Stimulated activated CD4-positive, alpha-beta T cell treated with anti-CD3 and anti-CD28 coated beads, Interleukin-15, amount 100 ng/mL, for 48 hours (primary cell): Measurements from ENCODE around the gene NIPA2.

Experiments used
- DNase-seq, 2 donors: peaks; one replicate each; pipeline ENCODE4 v3.0.0-alpha.2; 2020; ENCODE audit warnings: low read depth in 2 of 2

NIPA2 gene

GRCh38 chr15:22877607-22878006, 39.1 kb downstream of the NIPA2 start:
- DNase-seq = no peak

- no peak for DNase-seq
Measured at GRCh38 chr15:22878103-22878502, 39.6 kb downstream of the NIPA2 start.

- no peak for DNase-seq
Measured at GRCh38 chr15:22880068-22880980, 41.9 kb downstream of the NIPA2 start.

GRCh38 chr15:22880981-22881738, 42.7 kb downstream of the NIPA2 start:
- DNase-seq = no peak

- no peak for DNase-seq
Measured at GRCh38 chr15:22881739-22882440, 43.4 kb downstream of the NIPA2 start.

- DNase-seq = no peak
Measured at GRCh38 chr15:22883196-22883595, 44.7 kb downstream of the NIPA2 start.

- no peak for DNase-seq
Measured at GRCh38 chr15:22884344-22884743, 45.9 kb downstream of the NIPA2 start.

GRCh38 chr15:22885120-22885519, 46.7 kb downstream of the NIPA2 start:
- DNase-seq = no peak

- no peak for DNase-seq
Measured at GRCh38 chr15:22887157-22887951, 48.9 kb downstream of the NIPA2 start.

GRCh38 chr15:22888120-22888859, 49.8 kb downstream of the NIPA2 start:
- no peak for DNase-seq

GRCh38 chr15:22889146-22889818, 50.8 kb downstream of the NIPA2 start:
- no peak for DNase-seq

GRCh38 chr15:22890296-22890695, 51.8 kb downstream of the NIPA2 start:
- no peak for DNase-seq

GRCh38 chr15:22891426-22892210, 53.2 kb downstream of the NIPA2 start:
- no peak for DNase-seq

GRCh38 chr15:22892333-22892732, 53.9 kb downstream of the NIPA2 start:
- DNase-seq = no peak

GRCh38 chr15:22893081-22893480, 54.6 kb downstream of the NIPA2 start:
- DNase-seq = no peak

GRCh38 chr15:22893881-22894280, 55.4 kb downstream of the NIPA2 start:
- no peak for DNase-seq

GRCh38 chr15:22895465-22896190, 57.2 kb downstream of the NIPA2 start:
- DNase-seq = peak; percentile 13 to 44

- DNase-seq = no peak
Measured at GRCh38 chr15:22902046-22902445, 63.6 kb downstream of the NIPA2 start.

- no peak for DNase-seq
Measured at GRCh38 chr15:22902578-22902977, 64.1 kb downstream of the NIPA2 start.
